AG04449 (cell line): Measurements from ENCODE around the gene RUBCNL.

Source experiments
- CTCF ChIA-PET: fragments of 350-600 bp; formaldehyde crosslinking; extraction: SDS; loops from one replicate; lab custom pipeline; 2021; ENCODE audit warnings: antibody characterized with exemption; lab: Yijun Ruan, JAX
- POLR2A ChIA-PET: fragments of 400-600, 350-600 bp; formaldehyde crosslinking; extraction: SDS; loops from one replicate; lab custom pipeline; 2020; ENCODE audit warnings: antibody characterized with exemption, inconsistent platforms; lab: Yijun Ruan, JAX
- DNase-seq: peaks from one replicate; pipeline ENCODE4 v3.0.0-alpha.2; 2010; ENCODE audit warnings: low read depth, low spot score
- H3K4me3 ChIP-seq: 2 replicates; pipeline ENCODE4 v1.5.1; 2011; ENCODE audit warnings: low read depth, mild to moderate bottlenecking, control low read depth, low read length
- TF ChIP-seq, protein P1 (sequence below): IDR thresholded peaks from one replicate; pipeline ENCODE4 v1.5.1; 2011; ENCODE audit warnings: mild to moderate bottlenecking, moderate library complexity, low read length, control low read depth, inconsistent platforms; ENCODE audit not compliant: insufficient read depth; ENCODE audit errors: missing control alignments

RUBCNL gene

DNA sequence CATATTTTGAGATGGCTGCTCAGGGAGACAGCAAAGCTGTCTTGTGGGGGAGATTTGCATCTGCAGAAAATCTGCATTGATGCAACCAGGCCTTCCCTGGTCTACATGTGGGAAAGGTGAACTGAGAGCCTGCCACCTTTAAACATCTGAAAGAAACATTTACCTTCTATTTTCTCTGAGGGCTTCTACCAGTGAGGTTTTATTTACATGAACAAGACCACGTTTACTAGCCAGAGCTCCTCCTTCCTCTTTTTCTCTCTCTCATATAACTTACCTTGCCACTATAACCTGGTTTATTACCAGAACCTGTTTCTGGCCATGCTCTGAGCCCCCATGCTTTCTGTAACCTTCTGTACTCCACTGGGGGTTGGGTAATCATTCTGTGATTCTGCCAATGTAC lies 14.4 kb upstream of the RUBCNL start:
- CTCF ChIA-PET = no interaction called here
- TF ChIP-seq, protein P1, sequence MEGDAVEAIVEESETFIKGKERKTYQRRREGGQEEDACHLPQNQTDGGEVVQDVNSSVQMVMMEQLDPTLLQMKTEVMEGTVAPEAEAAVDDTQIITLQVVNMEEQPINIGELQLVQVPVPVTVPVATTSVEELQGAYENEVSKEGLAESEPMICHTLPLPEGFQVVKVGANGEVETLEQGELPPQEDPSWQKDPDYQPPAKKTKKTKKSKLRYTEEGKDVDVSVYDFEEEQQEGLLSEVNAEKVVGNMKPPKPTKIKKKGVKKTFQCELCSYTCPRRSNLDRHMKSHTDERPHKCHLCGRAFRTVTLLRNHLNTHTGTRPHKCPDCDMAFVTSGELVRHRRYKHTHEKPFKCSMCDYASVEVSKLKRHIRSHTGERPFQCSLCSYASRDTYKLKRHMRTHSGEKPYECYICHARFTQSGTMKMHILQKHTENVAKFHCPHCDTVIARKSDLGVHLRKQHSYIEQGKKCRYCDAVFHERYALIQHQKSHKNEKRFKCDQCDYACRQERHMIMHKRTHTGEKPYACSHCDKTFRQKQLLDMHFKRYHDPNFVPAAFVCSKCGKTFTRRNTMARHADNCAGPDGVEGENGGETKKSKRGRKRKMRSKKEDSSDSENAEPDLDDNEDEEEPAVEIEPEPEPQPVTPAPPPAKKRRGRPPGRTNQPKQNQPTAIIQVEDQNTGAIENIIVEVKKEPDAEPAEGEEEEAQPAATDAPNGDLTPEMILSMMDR = no peak
- no peak overlapping the region for H3K4me3 ChIP-seq
- no peak for DNase-seq
- POLR2A ChIA-PET = no interaction called here

GRCh38 chr13:46396341-46396740 lies 9.3 kb upstream of the RUBCNL start:
- DNase-seq = no peak
- POLR2A ChIA-PET = no interaction called here
- TF ChIP-seq, protein P1 = no peak
- H3K4me3 ChIP-seq = no peak overlapping the region
- CTCF ChIA-PET = no interaction called here

- H3K4me3 ChIP-seq = no peak overlapping the region
- CTCF ChIA-PET = interaction anchor here (1.0 kb wide), 1 partner anchor 328 kb away, joined by 3 read pairs; no protein-coding TSS in a partner anchor
- TF ChIP-seq, protein P1 = no peak
- POLR2A ChIA-PET = no interaction called here
- no peak for DNase-seq
These were observed 5.9 kb upstream of the RUBCNL start for GRCh38 chr13:46392967-46393366.

- CTCF ChIA-PET = interaction anchor here (0.7 kb wide), 1 partner anchor 12 kb away, joined by 3 read pairs; no protein-coding TSS in a partner anchor
- H3K4me3 ChIP-seq = no peak overlapping the region
- TF ChIP-seq, protein P1 = no peak
- no peak for DNase-seq
- POLR2A ChIA-PET = no interaction called here
These were observed 2.7 kb upstream of the RUBCNL start for GRCh38 chr13:46389457-46390451.

DNA sequence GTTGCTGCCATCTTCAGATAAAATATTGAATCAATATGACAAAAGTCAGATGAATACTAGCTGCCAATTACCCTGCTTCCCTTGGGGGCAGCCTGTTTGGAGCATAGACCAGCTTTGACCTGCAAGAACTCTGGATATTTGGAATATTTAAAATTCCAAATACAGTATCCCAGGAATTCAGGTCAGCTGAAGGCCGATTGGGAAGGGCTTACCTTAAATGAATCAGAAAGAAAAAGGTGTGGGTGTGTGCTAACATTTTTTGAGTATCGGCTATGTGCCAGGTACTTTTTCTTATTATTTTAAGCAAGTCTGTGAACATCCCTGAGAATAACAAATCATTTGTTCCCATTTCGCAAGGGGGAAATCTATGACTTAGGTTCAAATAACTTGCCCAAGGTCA lies 1.8 kb upstream of the RUBCNL start:
- TF ChIP-seq, protein P1 = no peak
- POLR2A ChIA-PET = no interaction called here
- DNase-seq = no peak
- CTCF ChIA-PET = no interaction called here
- no peak overlapping the region for H3K4me3 ChIP-seq

- no peak for DNase-seq
- CTCF ChIA-PET = no interaction called here
- POLR2A ChIA-PET = no interaction called here
- TF ChIP-seq, protein P1 = no peak
- H3K4me3 ChIP-seq = no peak overlapping the region
These were observed 1.3 kb upstream of the RUBCNL start for GRCh38 chr13:46388308-46388707.
